ENCODE measurements around the gene MAP1LC3B2.

Gene MAP1LC3B2

DNA sequence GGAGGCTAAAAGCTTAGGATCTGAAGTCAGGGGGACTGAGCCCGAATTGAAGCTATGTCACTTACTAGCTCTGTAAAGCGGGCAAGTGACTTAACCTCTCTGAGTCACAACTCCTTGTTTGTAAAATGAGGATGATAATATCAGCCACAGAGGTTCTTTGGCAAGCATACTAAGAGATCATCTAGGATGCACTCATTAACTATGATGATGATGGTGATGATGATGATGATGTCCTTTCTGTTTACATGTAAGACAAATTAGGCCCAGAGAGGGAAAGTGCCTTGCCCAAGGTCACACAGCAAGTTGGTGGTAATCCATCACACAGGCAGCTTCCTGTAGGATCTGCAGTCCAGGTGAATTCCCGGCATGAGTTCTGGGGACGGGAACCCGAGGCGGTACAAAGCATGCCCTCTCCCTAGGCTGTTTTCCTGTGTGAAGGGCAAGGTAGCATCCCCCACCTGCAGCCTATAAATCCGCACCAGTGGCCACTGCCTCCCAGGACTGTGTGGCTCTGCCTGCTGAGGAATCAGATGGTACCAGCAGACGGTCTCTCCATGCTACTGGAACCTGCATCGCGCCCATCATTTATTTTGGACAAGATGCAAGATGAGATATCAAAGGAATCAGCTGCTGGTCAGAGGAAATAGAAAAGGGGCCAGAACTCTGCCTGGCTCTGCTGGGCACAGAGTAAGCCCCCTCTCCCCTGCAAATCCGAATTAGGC lies 55.2 kb downstream of the MAP1LC3B2 start:
- DNase-seq (ENCODE audit: low read depth, low spot score), result no peak

DNA sequence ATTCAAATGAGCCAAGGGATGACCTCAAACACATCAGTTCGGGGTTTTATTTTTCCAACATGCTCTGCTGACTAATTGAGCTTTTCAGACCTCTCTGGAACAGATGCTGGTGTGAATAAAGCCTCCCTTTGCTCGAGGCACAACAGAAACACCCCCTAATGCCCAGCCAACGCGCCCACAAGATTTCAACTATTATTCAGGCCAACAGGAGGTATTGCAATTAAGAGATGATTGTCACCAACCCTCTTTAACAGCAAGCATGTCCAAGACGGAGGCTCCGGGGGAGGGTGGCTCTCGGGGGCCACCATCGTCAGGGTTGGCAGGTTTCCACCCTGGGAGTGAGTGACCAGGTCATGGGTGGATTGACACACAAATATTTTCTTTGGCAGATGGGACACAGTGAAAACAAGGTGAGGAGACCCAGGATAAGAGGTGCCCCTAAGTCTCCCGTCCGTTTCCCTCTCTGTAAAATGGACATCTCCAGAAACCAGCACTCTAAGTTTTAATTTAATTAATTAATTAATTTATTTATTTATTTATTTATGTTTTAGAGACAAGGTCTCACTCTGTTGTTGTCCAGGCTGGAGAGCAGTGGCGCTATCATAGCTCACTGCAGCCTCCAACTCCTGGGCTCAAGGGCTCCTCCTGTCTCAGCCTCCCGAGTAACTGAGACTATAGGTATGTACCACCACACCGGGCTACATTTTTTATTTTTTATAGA lies 56.1 kb downstream of the MAP1LC3B2 start:
- no peak for DNase-seq (ENCODE audit: low read depth, low spot score)

DNA sequence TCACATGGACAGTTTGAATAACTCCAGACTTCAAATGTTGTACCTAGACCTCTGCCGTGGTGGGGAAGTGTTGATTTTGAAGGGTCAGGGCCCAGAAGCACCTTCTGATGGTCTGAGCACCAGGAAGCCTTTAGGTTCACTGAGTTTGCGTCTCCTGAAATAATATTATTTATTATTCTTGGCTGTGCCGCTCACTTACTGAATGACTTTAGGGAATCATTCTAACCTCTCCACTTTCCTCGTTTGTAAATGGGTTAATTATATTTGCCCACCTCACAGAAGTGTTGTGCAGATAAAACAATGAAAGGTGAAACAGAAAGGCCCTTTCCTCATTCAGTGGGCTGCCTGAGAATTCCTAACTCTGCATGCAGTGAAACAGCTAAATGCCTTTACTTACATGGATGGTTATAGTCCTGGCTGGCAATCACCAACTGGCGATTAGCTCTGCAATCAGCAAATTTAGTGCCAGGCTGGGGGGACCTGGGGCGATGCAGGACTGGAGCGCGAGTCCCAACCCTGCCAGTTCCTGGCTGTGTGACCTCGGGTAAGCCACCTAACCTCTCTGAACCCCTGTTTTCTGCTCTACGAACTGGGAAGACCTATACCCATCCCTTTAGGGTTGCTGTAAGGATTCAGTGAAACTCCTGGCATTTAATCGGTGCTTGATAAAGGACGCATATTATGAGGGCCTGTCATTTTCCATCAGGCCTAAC lies 57.5 kb downstream of the MAP1LC3B2 start:
- DNase-seq (ENCODE audit: low read depth, low spot score), result no peak

DNA sequence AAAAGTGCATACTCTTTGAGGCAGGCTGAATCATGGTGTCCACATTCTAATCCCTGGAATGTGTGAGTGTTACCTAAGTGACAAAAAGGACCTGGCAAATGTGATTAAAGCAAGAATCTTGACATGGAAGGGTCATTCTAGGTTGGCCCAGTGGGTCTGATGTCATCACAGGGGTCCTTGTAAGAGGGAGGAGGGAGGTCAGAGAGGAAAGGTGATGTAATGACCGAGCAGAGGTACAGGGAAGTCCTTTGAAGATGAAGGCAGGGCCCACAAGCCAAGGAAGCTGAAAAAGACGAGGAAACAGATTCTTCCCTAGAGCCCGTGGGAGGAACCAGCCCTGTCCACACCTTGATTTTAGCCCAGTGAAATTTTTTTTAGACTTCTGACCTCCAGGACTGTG lies 60.1 kb downstream of the MAP1LC3B2 start:
- DNase-seq (ENCODE audit: low read depth, low spot score), result no peak

DNA sequence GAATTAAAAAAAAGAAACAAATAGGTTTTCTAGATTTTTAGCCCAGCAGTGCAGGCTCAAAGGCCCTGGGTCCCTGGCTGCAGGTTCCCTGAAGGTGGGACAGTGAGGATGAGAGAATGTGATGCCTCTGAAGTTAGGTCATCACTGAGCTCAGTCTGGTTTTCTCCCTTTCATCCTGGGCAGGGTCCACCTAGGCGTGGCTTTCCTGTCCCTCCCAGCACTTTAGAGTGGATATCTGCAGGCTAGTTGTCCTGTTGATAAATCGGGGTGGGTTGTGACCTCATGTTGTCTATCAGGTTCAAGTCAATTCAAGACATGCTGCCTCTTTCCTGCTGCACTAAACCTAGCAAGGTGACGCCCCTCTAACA lies 60.9 kb downstream of the MAP1LC3B2 start:
- no peak for DNase-seq (ENCODE audit: low read depth, low spot score)

DNA sequence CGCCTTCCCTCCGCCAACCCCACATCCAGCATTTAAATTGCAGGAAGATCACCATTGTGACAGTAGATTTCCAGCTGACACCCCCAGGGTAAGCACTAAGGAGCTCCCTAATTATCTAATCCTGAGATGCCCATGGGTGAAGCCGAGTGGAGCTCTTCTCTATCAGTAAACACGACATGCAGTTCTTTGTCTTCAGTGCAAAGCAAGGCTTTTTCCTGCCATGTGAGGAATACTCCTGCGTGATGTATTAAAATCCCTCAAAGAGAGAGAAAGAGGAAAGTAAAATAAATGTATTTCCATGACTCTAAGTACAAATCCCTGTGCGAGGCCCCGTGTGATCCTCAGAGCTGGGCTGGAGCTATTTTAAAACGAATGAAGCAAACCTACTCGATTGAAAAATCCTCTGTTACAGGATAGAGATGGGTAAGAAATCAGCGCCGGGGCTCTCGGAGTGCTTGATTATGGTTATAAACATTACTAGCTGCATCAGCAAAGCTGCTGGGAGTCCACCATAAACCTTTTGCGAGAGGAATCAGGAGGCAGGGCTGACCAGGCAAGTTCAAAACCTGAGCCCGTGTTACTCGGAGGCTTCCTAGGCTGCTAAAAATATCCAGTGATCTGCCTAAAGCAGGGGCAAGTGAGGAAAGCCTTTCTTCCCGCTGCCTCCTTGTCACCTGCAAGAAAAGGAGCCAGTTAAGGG lies 61.5 kb downstream of the MAP1LC3B2 start:
- DNase-seq (ENCODE audit: low read depth, low spot score), result no peak

DNA sequence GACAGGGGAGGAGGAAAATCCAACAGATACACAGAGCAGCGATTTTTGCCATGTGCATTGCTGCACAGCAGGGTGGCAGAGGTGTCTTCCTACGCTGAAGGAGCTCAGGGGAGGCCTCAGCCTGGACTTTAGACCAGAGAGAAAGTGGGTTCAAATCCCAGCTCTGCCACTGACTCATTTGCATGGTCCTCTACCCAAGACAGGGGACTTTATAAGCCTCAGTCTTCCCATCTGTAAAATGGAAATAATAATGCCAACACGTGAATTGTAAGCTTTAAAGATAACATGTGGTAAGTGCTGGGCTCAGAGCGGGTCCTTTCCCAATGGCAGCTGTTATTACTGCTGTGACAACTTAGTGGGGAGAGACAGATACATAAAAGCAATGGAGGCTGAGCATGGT lies 62.0 kb downstream of the MAP1LC3B2 start:
- DNase-seq (ENCODE audit: low read depth, low spot score), result no peak

DNA sequence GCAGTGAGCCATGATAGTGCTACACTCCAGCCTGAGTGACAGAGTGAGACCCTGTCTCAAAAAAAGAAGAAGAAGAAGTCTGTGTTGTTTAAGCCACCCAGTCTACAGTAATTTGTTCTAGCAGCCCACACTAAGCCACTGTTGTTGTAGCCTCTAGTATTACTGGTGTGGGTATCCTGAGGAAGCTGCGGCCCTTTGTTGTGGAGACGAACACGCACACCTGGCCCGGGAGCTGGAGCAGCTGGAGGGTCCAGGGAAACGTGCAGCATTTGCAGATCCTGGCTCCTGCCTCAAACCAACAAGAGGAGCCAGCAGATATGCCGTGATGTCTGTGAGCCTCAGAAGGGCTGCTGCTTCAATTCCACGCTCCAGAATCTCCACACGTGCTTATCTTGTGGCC lies 65.3 kb downstream of the MAP1LC3B2 start:
- no peak for DNase-seq (ENCODE audit: low read depth, low spot score)

DNA sequence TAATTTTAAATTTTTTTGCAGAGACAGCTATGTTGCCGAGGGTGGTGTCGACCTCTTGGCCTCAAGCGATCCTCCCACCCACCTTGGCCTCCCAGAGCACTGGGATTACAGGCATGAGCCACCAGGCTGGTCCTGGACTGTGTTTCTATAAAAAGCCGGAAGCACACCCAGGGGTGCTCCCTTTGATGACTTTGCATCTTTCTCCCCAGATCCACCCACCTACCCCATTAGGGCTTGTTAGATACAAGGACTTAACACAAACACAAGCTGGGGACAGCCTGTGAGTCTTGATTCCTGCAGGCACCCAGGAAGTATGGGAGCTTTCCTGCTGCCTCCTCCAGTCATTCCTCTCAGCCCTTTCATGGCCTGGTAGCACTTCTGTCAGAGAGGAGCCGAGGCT lies 67.0 kb downstream of the MAP1LC3B2 start:
- no peak for DNase-seq (ENCODE audit: low read depth, low spot score)

All from activated CD4-positive, CD25-positive, alpha-beta regulatory T cell treated with anti-CD3 and anti-CD28 coated beads, Interleukin-2, amount 50 U/mL, for 16 hours (primary cell).